ENCODE measurements around the gene DHX30. TPM values are rescaled to one million over a fixed set of nuclear protein-coding genes. Genes with fewer than 3 reads are reported as not detected.

DHX30 gene
- total and polyA plus RNA-seq, 2 of the 4 experiments (the other 2 are of a cell fraction), result 55.6 to 57.2 TPM

DNA sequence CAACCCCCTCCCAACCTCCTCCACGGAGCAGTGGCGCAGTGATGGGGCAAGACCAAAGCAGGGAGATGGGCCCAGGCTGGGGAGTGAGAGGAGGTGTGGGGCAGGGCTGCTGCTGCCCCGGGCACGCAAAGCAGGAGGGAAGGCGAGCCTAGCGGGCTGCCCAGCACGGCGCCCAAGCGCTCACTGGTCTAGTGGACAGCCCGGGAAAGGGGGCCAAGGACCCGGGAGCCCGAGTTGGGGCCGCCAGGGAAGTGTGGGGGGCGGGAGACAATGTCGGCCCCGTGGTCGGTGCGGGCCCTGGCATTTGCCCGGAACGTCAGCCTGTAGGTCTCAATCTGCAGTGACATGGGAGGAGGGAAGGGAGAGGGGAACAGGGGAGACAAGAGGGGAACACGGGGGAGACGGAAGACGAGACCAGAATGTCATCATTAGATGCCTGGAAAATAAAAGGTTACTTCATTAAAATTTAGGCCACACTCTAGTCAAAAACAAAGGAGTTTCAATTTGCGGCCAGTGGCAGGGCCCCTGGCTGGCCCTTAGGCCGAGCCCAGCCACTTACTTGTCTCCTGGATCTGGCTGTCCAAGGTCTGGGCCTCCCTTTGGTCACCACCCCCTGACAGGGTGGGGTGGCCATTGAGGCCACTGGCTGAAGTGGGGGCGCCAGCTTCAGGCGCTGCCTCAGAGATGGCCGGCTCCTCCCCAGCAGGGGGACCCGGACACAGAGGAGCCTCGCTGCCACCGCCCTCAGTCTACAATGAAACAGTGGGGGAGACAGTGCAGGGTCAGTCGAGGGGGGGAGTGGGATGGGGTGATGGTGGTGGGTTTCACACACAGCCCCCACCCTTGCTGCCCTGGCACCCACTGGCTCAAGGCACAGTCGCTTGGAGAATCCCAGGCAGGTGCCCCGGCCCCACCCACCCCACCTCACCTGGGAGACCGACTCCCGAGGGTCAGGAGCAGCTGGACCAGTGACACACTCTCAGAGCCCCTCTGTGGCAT is 50.0 kb downstream of the DHX30 start:
- Histone ChIP-seq H3K9me1 (ENCODE audit: insufficient read depth, low read length) (0 out of 2 replicates have a peak, but pooled peaks cover 5% of the 10 kb centered on the region), H3K27me3 (ENCODE audit: control insufficient read depth, insufficient read depth, low read length) (no peaks in the 10 kb centered on the region), H3K4me3 (ENCODE audit: insufficient read depth, low read depth, low read length) (no peak overlapping the region), H4K91ac (ENCODE audit: insufficient read depth, low read depth, low read length) (no peak overlapping the region), H3K79me1 (ENCODE audit: low read depth in 1 of 2, low read length in 2 of 2) (peaks cover 5 to 18% of the 10 kb centered on the region in 2 experiments; a peak in 3 of 4 replicates), H2BK20ac (ENCODE audit: low read depth, low read length) (no peak overlapping the region), H4K20me1 (ENCODE audit: insufficient read depth, low read length) (peaks cover 39% of the 10 kb centered on the region), H3K27ac (ENCODE audit: insufficient read depth, low read length) (no peak overlapping the region), H3K4me1 (ENCODE audit: control insufficient read depth, insufficient read depth, low read length) (peaks cover 2% of the 10 kb centered on the region; the same call in 1 of the 2 replicates), H3K4ac (ENCODE audit: low read depth, low read length) (no peak overlapping the region), H4K8ac (ENCODE audit: low read depth in 2 of 2, low read length in 2 of 2) (no peak overlapping the region), H3K56ac (ENCODE audit: extremely low read depth, insufficient read depth, low read length) (no peak overlapping the region), H3K18ac (ENCODE audit: low read depth, low read length) (no peak overlapping the region), H3K9ac (ENCODE audit: low read depth, low read length) (no peak overlapping the region), H2AK9ac (replicated peaks; ENCODE audit: low read depth, low read length, poor library complexity) (no peak overlapping the region), H2AFZ (replicated peaks; ENCODE audit: low read length, poor library complexity) (no peak overlapping the region), H3K4me2 (ENCODE audit: low read depth, low read length) (no peak overlapping the region), H3K36me3 (ENCODE audit: control insufficient read depth, insufficient read depth, low read length) (peaks cover 89% of the 10 kb centered on the region), H2BK120ac (ENCODE audit: low read depth, low read length) (no peak overlapping the region), H2BK5ac (ENCODE audit: low read depth, low read length, poor library complexity, severe bottlenecking) (no peak overlapping the region), H3K14ac (replicated peaks; ENCODE audit: low read depth, low read length) (no peak overlapping the region), H3K9me3 (ENCODE audit: control insufficient read depth, insufficient read depth, low read length) (no peaks in the 10 kb centered on the region), H3K23ac (ENCODE audit: low read depth, low read length) (no peak overlapping the region), H4K5ac (ENCODE audit: low read depth, low read length) (no peak overlapping the region), H2BK15ac (ENCODE audit: low read depth, low read length) (no peak overlapping the region), H2AK5ac (ENCODE audit: low read depth, low read length) (no peak overlapping the region)
- TF ChIP-seq, protein P1, sequence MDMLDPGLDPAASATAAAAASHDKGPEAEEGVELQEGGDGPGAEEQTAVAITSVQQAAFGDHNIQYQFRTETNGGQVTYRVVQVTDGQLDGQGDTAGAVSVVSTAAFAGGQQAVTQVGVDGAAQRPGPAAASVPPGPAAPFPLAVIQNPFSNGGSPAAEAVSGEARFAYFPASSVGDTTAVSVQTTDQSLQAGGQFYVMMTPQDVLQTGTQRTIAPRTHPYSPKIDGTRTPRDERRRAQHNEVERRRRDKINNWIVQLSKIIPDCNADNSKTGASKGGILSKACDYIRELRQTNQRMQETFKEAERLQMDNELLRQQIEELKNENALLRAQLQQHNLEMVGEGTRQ (IDR thresholded peaks at IDR 0.05; ENCODE audit: low read depth, low read length), result no peak
- TF ChIP-seq FOS (IDR thresholded peaks at IDR 0.05; ENCODE audit: low read depth, low read length) (no peak), CEBPB (IDR thresholded peaks at IDR 0.05; ENCODE audit: low read depth, low read length) (no peak), NFE2L2 (IDR thresholded peaks at IDR 0.05; ENCODE audit: low read depth, low read length) (no peak)
- TF ChIP-seq, protein P2, sequence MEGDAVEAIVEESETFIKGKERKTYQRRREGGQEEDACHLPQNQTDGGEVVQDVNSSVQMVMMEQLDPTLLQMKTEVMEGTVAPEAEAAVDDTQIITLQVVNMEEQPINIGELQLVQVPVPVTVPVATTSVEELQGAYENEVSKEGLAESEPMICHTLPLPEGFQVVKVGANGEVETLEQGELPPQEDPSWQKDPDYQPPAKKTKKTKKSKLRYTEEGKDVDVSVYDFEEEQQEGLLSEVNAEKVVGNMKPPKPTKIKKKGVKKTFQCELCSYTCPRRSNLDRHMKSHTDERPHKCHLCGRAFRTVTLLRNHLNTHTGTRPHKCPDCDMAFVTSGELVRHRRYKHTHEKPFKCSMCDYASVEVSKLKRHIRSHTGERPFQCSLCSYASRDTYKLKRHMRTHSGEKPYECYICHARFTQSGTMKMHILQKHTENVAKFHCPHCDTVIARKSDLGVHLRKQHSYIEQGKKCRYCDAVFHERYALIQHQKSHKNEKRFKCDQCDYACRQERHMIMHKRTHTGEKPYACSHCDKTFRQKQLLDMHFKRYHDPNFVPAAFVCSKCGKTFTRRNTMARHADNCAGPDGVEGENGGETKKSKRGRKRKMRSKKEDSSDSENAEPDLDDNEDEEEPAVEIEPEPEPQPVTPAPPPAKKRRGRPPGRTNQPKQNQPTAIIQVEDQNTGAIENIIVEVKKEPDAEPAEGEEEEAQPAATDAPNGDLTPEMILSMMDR (conservative IDR thresholded peaks at IDR 0.05; ENCODE audit: low read depth, low read length), result no peak
- DNase-seq (no peak), ATAC-seq (ENCODE audit: low read depth) (no peak)
- in situ Hi-C loops (cut with MboI; ENCODE audit: low sequenced_read_pairs), result no loop called here
- ChIA-PET CTCF (interaction anchor here (0.6 kb wide), 1 partner anchor 129 kb away, joined by 3 read pairs; no protein-coding TSS in a partner anchor), POLR2A (ENCODE audit: unreplicated experiment) (no interaction called here)
- dilution Hi-C loops (cut with HindIII; ENCODE audit: low sequenced_read_pairs, unreplicated experiment), result no loop called here
- WGBS, 2 experiments (ENCODE audit: extremely low coverage in 2 of 2, insufficient read length in 1 of 2), result 96% methylated on average over 24 of the region's 36 CpGs; no CpG with 5 or more reads in 1 of the 2 experiments
- intact Hi-C loops (cut with micrococcal nuclease), result loop anchor here (5.0 kb wide), 1 partner anchor 304 kb away; no protein-coding TSS in a partner anchor
- no TSS peak for BruUV-seq (replicated peaks)

Measured in IMR-90 (cell line).